NT2/D1 (cell line): ENCODE results near the gene AZIN2.
A peak's percentile ranks its signal among the peaks of the same experiment; 100 is the strongest.

Source experiments
- DNase-seq: peaks from one replicate; pipeline ENCODE4 v3.0.0-alpha.2; 2011; ENCODE audit warnings: low read depth, low spot score
- H3K27me3 ChIP-seq: 2 replicates; pipeline ENCODE4 v1.6.0; 2011; ENCODE audit warnings: mild to moderate bottlenecking; ENCODE audit not compliant: insufficient read length, insufficient read depth
- H3K36me3 ChIP-seq: 2 replicates; pipeline ENCODE4 v1.6.1; 2011; ENCODE audit warnings: mild to moderate bottlenecking, low read length, mixed read lengths; ENCODE audit not compliant: insufficient read depth, insufficient read length
- H3K4me1 ChIP-seq: 2 replicates; pipeline ENCODE4 v1.5.1; 2011; ENCODE audit not compliant: insufficient read depth, insufficient read length
- H3K4me3 ChIP-seq: 2 replicates; pipeline ENCODE4 v1.5.1; 2011; ENCODE audit warnings: low read depth; ENCODE audit not compliant: insufficient read length
- H3K9ac ChIP-seq: 2 replicates; pipeline ENCODE4 v1.6.0; 2011; ENCODE audit warnings: low read depth; ENCODE audit not compliant: insufficient read length
- H3K9me3 ChIP-seq: 2 replicates; pipeline ENCODE4 v1.5.1; 2011; ENCODE audit warnings: mild to moderate bottlenecking, low read length; ENCODE audit not compliant: insufficient read depth
- SUZ12 ChIP-seq: IDR thresholded peaks from 2 replicates; pipeline ENCODE4 v1.6.1; 2011; ENCODE audit not compliant: insufficient read length, insufficient read depth; ENCODE audit errors: extremely low read depth
- YY1 ChIP-seq: IDR thresholded peaks from 2 replicates; pipeline ENCODE4 v1.6.1; 2011; ENCODE audit not compliant: insufficient read length, insufficient read depth
- ZNF274 ChIP-seq: IDR thresholded peaks from 2 replicates; pipeline ENCODE4 v1.6.1; 2011; ENCODE audit warnings: mild to moderate bottlenecking, low read depth, low read length

The AZIN2 gene

GRCh38 chr1:33155877-33156538, 75.1 kb downstream of the AZIN2 start:
- TF ChIP-seq ZNF274 (no peak), SUZ12 (no peak), YY1 (no peak)
- Histone ChIP-seq H3K4me1 (peaks cover 36% of the 10 kb centered on the region), H3K27me3 (peaks cover 5% of the 10 kb centered on the region), H3K36me3 (peaks cover 18% of the 10 kb centered on the region), H3K9ac (no peak overlapping the region), H3K9me3 (no peaks in the 10 kb centered on the region), H3K4me3 (no peak overlapping the region)
- DNase-seq: no peak

- DNase-seq: no peak
- peaks cover 18% of the 10 kb centered on the region for H3K36me3 ChIP-seq
- TF ChIP-seq YY1: no peak
- TF ChIP-seq ZNF274: no peak
- TF ChIP-seq SUZ12: no peak
- peaks cover 34% of the 10 kb centered on the region for H3K4me1 ChIP-seq
- peaks cover 10% of the 10 kb centered on the region for H3K27me3 ChIP-seq
- H3K9ac ChIP-seq: no peak overlapping the region
- H3K9me3 ChIP-seq: no peaks in the 10 kb centered on the region
- no peak overlapping the region for H3K4me3 ChIP-seq
Measured at GRCh38 chr1:33157131-33157530, 76.2 kb downstream of the AZIN2 start.

GRCh38 chr1:33158366-33158765, 77.4 kb downstream of the AZIN2 start:
- no peak for DNase-seq
- H3K4me3 ChIP-seq: no peak overlapping the region
- H3K27me3 ChIP-seq: peaks cover 14% of the 10 kb centered on the region
- peaks cover 39% of the 10 kb centered on the region for H3K4me1 ChIP-seq
- H3K9ac ChIP-seq: no peak overlapping the region
- no peaks in the 10 kb centered on the region for H3K9me3 ChIP-seq
- peaks cover 18% of the 10 kb centered on the region for H3K36me3 ChIP-seq
- no peak for TF ChIP-seq ZNF274
- no peak for TF ChIP-seq SUZ12
- TF ChIP-seq YY1: no peak

DNA sequence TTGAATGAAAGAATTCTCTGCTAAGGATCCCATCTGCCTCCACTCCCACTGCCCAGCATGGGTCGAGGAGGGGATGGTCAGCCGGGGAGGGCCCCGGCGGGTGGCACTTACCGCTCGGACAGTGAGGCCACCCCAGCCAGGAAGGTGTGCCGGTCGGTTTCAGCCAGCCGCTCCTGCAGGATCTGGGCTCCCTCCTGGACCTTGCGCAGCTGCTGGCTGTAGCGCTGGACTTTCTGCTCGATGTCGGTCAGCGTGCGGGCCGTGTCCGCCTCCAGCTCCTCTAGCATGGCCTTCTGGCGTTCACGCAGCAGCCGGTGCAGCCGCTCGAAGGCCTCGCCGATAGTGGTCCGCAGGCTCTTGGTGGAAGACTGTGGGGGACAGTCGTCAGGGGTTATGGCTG, 78.6 kb downstream of the AZIN2 start:
- H3K27me3 ChIP-seq: peaks cover 14% of the 10 kb centered on the region
- H3K4me1 ChIP-seq: peaks cover 40% of the 10 kb centered on the region
- H3K4me3 ChIP-seq: no peak overlapping the region
- no peaks in the 10 kb centered on the region for H3K9me3 ChIP-seq
- TF ChIP-seq SUZ12 (no peak), YY1 (no peak), ZNF274 (no peak)
- peaks cover 18% of the 10 kb centered on the region for H3K36me3 ChIP-seq
- DNase-seq: no peak
- H3K9ac ChIP-seq: no peak overlapping the region

DNA sequence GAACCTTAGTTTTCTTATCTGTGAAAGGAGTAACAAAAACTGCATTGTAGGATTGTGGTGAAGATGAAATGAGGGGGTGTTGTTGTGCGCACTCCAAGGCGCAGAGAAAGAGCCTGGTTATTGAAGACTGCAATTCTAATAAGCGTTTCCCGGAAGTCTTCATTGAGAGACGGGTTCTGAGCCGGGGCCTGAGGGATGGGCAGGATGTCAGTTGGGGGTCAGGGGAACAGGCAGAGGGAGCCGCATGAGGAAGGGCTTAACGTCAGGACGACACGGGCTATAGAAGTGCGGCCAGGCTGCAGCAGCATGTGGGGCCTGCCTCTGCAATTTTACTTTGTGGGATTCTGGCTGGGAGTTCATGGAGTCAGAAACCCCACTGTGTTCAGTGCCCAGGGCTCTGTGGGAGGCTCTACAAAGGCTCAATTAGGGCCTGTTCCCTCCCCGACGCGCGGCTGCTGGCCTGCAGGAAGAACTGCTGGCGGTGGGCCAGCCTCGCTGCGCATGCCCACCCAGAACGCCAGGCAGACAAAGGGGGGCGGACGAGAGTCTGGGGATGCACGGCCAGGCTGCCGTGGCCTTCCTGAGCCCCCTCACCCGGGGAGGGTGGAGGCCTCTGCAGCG, 80.2 kb downstream of the AZIN2 start:
- Histone ChIP-seq H3K9me3 (no peaks in the 10 kb centered on the region), H3K4me1 (peaks cover 47% of the 10 kb centered on the region), H3K36me3 (peaks cover 18% of the 10 kb centered on the region), H3K27me3 (peaks cover 14% of the 10 kb centered on the region), H3K9ac (peak overlapping the region; percentile 57), H3K4me3 (no peak overlapping the region)
- TF ChIP-seq SUZ12 (no peak), ZNF274 (no peak), YY1 (no peak)
- DNase-seq: no peak

- peaks cover 15% of the 10 kb centered on the region for H3K36me3 ChIP-seq
Measured at GRCh38 chr1:33162141-33162540, 81.2 kb downstream of the AZIN2 start.

DNA sequence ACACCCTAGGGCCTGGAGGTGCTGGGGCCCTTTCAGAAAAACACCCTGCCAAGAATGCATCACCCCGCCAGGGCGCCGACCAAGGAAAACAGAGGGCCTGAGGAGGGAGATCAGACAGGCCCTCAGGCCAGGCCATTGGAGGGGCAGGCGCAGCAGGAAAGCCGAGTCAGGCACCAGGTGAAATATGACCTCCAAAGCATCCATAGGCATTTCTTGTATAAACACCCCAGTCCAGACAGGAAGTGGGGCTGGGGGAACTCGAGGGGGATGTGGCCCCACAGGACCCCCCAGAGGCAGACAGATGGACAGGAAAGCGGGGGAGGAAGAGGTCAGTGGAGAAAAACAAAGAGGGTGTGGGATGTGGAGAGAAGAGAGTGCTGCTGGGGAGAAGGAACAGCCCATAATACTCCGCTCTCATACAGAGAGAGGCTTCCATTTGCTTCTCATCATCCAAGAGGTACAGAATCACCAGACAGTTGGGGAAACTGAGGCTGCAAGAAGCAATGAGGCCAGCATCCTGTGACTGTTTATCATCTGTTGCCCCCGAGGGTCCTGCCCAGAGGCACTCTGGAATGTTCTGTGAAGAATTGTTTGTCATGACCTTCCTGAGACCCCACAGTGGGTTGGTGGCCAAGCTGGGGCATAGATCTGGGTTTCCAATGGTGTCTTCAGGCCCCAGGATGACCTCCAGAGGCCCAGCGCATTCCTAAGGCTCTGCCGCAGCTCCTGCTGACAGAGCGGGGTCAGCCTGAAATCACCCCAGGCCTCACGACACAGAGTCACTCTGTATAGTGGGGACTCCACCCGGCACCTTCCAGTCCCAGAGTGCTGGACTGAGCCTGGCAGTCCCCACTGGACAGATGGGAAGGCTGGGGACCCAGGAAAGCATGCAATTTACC, 82.9 kb downstream of the AZIN2 start:
- TF ChIP-seq SUZ12: no peak
- no peak for TF ChIP-seq ZNF274
- TF ChIP-seq YY1: no peak
- H3K9me3 ChIP-seq: no peaks in the 10 kb centered on the region
- H3K4me3 ChIP-seq: no peak overlapping the region
- H3K9ac ChIP-seq: peak overlapping the region; percentile 25
- DNase-seq: no peak
- peaks cover 14% of the 10 kb centered on the region for H3K27me3 ChIP-seq
- H3K36me3 ChIP-seq: peaks cover 9% of the 10 kb centered on the region
- peaks cover 49% of the 10 kb centered on the region for H3K4me1 ChIP-seq

More at GRCh38 chr1:33162141-33162540, 81.2 kb downstream of the AZIN2 start:
- H3K9ac ChIP-seq: no peak overlapping the region
- H3K4me3 ChIP-seq: no peak overlapping the region
- H3K4me1 ChIP-seq: peaks cover 40% of the 10 kb centered on the region
- peaks cover 14% of the 10 kb centered on the region for H3K27me3 ChIP-seq
- TF ChIP-seq YY1: no peak
- TF ChIP-seq ZNF274: no peak
- TF ChIP-seq SUZ12: no peak
- DNase-seq: no peak
- H3K9me3 ChIP-seq: no peaks in the 10 kb centered on the region
